ENCODE data around the gene INPP5F.

- TF ChIP-seq NBN (conservative IDR thresholded peaks at IDR 0.05) (no peak), DMAP1 (CRISPR knock-in tag; IDR thresholded peaks at IDR 0.05) (no peak), FOXK2 (IDR thresholded peaks at IDR 0.05) (no peak), CTCF (CRISPR knock-in tag; IDR thresholded peaks at IDR 0.05) (no peak), ZBTB34 (CRISPR knock-in tag; IDR thresholded peaks at IDR 0.05) (no peak), ZNF20 (CRISPR knock-in tag; IDR thresholded peaks at IDR 0.05) (no peak)
Observed at GRCh38 chr10:119853574-119853973, 127.7 kb downstream of the INPP5F start.
